ENCODE results near the gene UCP3.
A peak's percentile ranks its signal among the peaks of the same experiment; 100 is the strongest.

DNA sequence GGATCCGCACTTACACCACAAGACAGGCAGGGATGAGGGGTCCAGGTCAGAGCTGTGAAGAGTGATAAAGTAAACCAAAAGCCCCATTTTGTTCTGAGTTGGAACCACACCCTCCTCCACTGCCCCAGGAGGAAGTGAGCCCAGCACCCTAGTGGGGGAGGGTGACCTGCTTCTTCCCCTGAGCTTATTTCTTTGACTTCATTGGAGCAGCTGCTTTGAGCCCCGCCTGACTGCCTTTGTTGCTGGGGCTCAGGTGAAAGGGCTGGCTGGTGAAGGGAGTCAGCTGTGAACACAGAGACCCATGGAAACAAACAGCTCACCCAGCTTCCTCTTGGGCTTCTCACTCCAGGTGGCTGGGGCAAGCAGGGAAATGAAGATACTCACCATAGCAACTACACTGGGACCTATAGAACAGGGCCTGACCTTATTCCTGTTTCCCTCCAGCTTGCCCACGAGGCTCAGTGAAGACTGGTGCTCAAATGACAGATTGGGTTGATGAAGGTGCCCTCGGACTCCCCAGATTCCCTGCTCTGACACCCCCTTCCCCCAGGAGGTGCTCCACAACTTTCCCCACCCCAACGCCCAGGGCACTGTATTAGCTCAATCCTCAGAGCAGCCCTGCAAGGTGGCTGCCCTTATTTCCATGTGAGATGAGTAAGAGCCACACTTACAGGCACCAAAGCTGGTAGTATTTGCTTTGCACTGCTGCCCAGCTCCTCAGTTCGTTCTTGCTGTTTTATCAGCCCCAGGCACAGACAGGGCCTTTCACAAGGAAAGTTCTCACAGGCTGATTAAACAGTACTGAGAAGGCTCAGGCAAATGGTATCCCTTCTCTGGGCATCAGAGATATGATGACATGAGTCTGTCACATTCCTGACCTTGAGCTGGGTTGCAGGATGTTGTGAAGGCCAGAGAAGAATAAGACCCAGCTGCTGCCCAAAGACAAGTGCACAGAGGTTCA, 28.6 kb downstream of the UCP3 start:
- TF ChIP-seq POLR2AphosphoS5 (IDR thresholded peaks at IDR 0.05) (peak in 2 of 3 donors; percentile 34 to 53), CTCF (IDR thresholded peaks at IDR 0.05) (no peak)
